ENCODE results near the gene MRO.

Gene MRO

DNA sequence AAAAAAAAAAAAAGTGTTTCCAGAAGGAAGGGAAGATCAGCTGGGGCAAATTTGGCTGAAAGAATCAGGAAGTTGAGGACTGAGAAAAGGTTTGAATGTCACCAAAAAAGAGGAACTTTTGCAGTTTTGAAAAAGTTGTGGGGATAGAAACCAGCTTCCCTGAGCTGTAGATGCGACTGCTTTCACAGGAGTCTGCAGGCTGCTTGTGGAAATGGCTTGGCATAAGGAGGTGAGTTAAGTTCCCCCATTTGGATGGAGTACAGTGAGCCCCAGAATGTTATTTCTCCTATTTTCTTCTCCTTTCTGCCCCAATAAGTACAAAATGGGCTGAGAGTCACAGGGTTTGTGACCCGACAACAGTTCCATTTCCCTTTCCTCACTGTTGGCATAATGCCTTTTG is 42.6 kb upstream of the MRO start:
- no peak overlapping the region for H3K4me3 ChIP-seq (replicated peaks; ENCODE audit: insufficient read depth, low read length)
- DNase-seq (ENCODE audit: low read depth in 1 of 2, low spot score in 1 of 2), result peak in 1 of 2 experiments; percentile 92
- H3K27me3 ChIP-seq (ENCODE audit: insufficient read depth, poor library complexity, severe bottlenecking), result no peaks in the 10 kb centered on the region
- H3K27ac ChIP-seq (replicated peaks), result peak overlapping the region; percentile 58
- TF ChIP-seq, protein P1, sequence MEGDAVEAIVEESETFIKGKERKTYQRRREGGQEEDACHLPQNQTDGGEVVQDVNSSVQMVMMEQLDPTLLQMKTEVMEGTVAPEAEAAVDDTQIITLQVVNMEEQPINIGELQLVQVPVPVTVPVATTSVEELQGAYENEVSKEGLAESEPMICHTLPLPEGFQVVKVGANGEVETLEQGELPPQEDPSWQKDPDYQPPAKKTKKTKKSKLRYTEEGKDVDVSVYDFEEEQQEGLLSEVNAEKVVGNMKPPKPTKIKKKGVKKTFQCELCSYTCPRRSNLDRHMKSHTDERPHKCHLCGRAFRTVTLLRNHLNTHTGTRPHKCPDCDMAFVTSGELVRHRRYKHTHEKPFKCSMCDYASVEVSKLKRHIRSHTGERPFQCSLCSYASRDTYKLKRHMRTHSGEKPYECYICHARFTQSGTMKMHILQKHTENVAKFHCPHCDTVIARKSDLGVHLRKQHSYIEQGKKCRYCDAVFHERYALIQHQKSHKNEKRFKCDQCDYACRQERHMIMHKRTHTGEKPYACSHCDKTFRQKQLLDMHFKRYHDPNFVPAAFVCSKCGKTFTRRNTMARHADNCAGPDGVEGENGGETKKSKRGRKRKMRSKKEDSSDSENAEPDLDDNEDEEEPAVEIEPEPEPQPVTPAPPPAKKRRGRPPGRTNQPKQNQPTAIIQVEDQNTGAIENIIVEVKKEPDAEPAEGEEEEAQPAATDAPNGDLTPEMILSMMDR (IDR thresholded peaks at IDR 0.05; ENCODE audit: insufficient read depth, low read length), result no peak
- TF ChIP-seq SPI1 (IDR thresholded peaks at IDR 0.05; ENCODE audit: borderline replicate concordance, low read depth), result peak; percentile 25; the same call in 1 of the 2 replicates
- TF ChIP-seq POLR2AphosphoS5 (IDR thresholded peaks at IDR 0.05; ENCODE audit: low read depth), result peak; percentile 37; the same call in 1 of the 2 replicates
- TF ChIP-seq, protein P2, sequence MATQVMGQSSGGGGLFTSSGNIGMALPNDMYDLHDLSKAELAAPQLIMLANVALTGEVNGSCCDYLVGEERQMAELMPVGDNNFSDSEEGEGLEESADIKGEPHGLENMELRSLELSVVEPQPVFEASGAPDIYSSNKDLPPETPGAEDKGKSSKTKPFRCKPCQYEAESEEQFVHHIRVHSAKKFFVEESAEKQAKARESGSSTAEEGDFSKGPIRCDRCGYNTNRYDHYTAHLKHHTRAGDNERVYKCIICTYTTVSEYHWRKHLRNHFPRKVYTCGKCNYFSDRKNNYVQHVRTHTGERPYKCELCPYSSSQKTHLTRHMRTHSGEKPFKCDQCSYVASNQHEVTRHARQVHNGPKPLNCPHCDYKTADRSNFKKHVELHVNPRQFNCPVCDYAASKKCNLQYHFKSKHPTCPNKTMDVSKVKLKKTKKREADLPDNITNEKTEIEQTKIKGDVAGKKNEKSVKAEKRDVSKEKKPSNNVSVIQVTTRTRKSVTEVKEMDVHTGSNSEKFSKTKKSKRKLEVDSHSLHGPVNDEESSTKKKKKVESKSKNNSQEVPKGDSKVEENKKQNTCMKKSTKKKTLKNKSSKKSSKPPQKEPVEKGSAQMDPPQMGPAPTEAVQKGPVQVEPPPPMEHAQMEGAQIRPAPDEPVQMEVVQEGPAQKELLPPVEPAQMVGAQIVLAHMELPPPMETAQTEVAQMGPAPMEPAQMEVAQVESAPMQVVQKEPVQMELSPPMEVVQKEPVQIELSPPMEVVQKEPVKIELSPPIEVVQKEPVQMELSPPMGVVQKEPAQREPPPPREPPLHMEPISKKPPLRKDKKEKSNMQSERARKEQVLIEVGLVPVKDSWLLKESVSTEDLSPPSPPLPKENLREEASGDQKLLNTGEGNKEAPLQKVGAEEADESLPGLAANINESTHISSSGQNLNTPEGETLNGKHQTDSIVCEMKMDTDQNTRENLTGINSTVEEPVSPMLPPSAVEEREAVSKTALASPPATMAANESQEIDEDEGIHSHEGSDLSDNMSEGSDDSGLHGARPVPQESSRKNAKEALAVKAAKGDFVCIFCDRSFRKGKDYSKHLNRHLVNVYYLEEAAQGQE (IDR thresholded peaks at IDR 0.05; ENCODE audit: insufficient replicate concordance, low read depth), result no peak
- peak; percentile 44; the same call in 1 of the 2 replicates for TF ChIP-seq GABPA (IDR thresholded peaks at IDR 0.05; ENCODE audit: low read depth)

DNA sequence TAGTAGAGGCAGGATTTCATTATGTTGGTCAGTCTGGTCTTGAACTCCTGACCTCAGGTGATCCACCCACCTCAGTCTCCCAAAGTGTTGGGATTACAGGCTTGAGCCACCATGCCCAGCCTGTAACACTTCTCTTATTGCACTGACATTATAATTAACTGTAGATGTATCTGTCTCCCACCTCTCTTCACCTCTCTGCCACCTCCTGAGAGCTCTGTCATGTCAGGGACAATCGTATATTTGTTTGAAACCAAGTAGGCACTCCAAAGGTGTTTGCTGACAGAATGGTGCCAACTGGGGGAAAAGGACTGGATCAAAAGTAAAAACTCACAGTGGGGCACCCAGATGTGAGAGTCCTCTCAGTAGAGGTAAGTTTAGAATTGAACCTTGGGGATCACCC is 41.8 kb upstream of the MRO start:
- no peak for DNase-seq (ENCODE audit: low read depth in 1 of 2, low spot score in 1 of 2)
- H3K4me3 ChIP-seq (replicated peaks; ENCODE audit: insufficient read depth, low read length), result no peak overlapping the region
- no peak for TF ChIP-seq GABPA (IDR thresholded peaks at IDR 0.05; ENCODE audit: low read depth)
- TF ChIP-seq, protein P1 (IDR thresholded peaks at IDR 0.05; ENCODE audit: insufficient read depth, low read length), result no peak
- TF ChIP-seq SPI1 (IDR thresholded peaks at IDR 0.05; ENCODE audit: borderline replicate concordance, low read depth), result no peak
- TF ChIP-seq POLR2AphosphoS5 (IDR thresholded peaks at IDR 0.05; ENCODE audit: low read depth), result no peak
- TF ChIP-seq, protein P2 (IDR thresholded peaks at IDR 0.05; ENCODE audit: insufficient replicate concordance, low read depth), result no peak
- no peaks in the 10 kb centered on the region for H3K27me3 ChIP-seq (ENCODE audit: insufficient read depth, poor library complexity, severe bottlenecking)
- H3K27ac ChIP-seq (replicated peaks), result peak overlapping the region; percentile 58

DNA sequence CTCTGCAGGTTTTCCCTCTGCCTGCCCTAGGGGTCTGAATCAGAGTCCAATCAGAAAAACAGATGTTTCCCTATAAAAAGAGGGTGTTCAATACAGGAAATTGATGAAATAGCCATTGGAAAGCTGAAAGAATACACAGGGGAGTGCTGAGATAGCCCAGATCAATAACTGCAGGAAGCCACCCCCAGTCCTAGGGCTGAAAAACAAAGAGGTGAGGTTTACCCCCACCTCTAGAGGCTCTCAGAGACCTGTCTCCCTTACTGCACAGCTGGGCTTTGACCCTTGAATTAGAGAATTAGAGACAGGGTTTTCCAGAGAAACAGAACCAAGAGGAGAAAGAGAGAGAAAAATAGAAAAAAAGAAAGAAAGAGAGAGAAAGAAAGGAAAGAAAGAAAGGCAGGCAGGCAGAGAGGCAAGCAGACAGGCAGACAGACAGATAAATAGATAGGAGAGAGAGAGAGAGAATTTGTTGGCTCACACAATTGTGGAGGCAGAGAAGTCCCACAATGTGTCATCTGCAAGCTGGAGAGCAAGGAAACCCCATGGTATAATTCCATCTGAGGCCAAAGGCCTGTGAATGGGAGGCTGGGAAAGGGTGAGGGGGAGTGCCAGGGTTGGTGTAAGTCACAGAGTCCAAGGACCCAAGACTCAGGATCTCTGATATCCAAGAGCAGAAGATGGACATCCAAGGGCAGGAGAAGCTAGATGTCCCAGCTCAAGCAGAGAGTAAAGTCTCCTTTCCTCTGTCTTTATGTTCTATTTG is 40.2 kb upstream of the MRO start:
- Histone ChIP-seq H3K27ac (replicated peaks) (no peak overlapping the region), H3K4me3 (replicated peaks; ENCODE audit: insufficient read depth, low read length) (no peak overlapping the region), H3K27me3 (ENCODE audit: insufficient read depth, poor library complexity, severe bottlenecking) (no peaks in the 10 kb centered on the region)
- TF ChIP-seq, protein P2 (IDR thresholded peaks at IDR 0.05; ENCODE audit: insufficient replicate concordance, low read depth), result no peak
- TF ChIP-seq, protein P1 (IDR thresholded peaks at IDR 0.05; ENCODE audit: insufficient read depth, low read length), result no peak
- TF ChIP-seq POLR2AphosphoS5 (IDR thresholded peaks at IDR 0.05; ENCODE audit: low read depth) (no peak), GABPA (IDR thresholded peaks at IDR 0.05; ENCODE audit: low read depth) (no peak), SPI1 (IDR thresholded peaks at IDR 0.05; ENCODE audit: borderline replicate concordance, low read depth) (no peak)
- DNase-seq (ENCODE audit: low read depth in 1 of 2, low spot score in 1 of 2), result no peak
